ENCODE measurements around the gene CARD9.

DNA sequence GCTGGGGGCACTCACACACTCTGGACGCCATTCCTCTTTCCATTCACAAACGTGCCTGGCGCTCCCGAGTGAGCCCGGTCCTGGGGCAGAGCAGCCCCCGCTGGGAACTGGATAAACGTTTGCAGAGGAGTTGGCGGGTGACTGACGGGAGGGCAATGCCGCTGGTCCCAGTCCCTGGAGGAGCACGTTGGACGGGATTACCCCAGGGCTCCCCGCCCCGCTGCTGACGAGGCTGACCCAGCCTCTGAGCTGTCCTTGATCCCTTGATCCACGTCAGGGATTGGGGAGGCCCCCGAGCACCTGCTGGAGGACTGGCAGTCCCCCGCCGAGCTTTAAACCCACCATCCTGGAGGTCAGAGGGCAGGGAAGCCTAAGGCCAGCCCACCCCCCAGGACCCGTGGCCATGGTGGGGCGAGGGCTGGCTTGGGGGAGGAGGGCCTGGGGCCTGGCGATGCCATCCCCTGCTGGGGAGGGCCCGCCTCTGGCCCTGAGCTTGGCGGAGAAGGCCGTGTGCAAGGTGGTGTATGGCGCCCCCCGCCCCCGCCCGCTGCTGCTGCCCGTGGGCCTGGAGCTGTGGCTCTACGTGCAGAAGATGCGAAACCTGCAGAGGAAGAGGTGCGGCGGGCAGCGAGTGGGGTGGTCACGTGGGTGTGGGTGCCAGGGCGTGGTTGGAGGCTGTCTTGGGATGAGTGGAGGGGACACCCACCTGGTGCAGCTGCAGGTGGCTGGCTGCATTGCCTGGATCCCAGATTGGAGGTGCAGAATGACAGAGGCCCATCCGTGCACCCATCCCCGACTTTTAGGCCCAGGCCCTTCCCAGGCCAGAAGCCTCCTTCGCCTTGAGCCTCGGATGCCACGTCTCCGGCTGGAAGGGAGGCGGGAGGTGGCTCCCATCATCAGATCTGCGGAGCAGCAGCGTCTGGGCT, 41.6 kb downstream of the CARD9 start:
- TF ChIP-seq, protein P1, sequence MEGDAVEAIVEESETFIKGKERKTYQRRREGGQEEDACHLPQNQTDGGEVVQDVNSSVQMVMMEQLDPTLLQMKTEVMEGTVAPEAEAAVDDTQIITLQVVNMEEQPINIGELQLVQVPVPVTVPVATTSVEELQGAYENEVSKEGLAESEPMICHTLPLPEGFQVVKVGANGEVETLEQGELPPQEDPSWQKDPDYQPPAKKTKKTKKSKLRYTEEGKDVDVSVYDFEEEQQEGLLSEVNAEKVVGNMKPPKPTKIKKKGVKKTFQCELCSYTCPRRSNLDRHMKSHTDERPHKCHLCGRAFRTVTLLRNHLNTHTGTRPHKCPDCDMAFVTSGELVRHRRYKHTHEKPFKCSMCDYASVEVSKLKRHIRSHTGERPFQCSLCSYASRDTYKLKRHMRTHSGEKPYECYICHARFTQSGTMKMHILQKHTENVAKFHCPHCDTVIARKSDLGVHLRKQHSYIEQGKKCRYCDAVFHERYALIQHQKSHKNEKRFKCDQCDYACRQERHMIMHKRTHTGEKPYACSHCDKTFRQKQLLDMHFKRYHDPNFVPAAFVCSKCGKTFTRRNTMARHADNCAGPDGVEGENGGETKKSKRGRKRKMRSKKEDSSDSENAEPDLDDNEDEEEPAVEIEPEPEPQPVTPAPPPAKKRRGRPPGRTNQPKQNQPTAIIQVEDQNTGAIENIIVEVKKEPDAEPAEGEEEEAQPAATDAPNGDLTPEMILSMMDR (conservative IDR thresholded peaks at IDR 0.05 in 1 of 2, IDR thresholded peaks at IDR 0.05 in 1 of 2; ENCODE audit: low read depth in 1 of 2, low read length in 2 of 2), result no peak
- TF ChIP-seq EZH2 (IDR thresholded peaks at IDR 0.05; ENCODE audit: low read length, missing control alignments), result no peak

Measured in fibroblast of lung (primary cell).